Gastroesophageal sphincter (tissue), 4 donors: ENCODE results near the gene RPGR. TPM values are rescaled to one million over a fixed set of nuclear protein-coding genes. Genes with fewer than 3 reads are reported as not detected.

Experiments
- ATAC-seq: fragments of 150-250 bp; one replicate; pipeline ENCODE4 v1.9.1; 2016; ENCODE audit warnings: mild to moderate bottlenecking, moderate library complexity
- H3K27ac ChIP-seq, 4 donors: fragments of 200-600 bp; sonication (generic) in 3 of 4; 1 replicate in 3 of 4; 2 replicates in 1 of 4; pipeline ENCODE4 v1.5.1; 2016 to 2019
- H3K27me3 ChIP-seq: fragments of 200-600 bp; sonication (generic); one replicate; pipeline ENCODE4 v1.5.1; 2019
- H3K36me3 ChIP-seq, 2 donors: fragments of 200-600 bp; sonication (generic); one replicate each; pipeline ENCODE4 v1.5.1; 2019; ENCODE audit warnings: control low read depth in 1 of 2
- H3K4me1 ChIP-seq, 3 donors: fragments of 200-600 bp; sonication (generic); 1 replicate in 2 of 3; 2 replicates in 1 of 3; pipeline ENCODE4 v1.5.1; 2016 to 2019; ENCODE audit warnings: control low read depth in 2 of 3
- H3K4me3 ChIP-seq, 2 donors: fragments of 200-600 bp; sonication (generic); one replicate each; pipeline ENCODE4 v1.5.1; 2019; ENCODE audit warnings: mild to moderate bottlenecking in 1 of 2, moderate library complexity in 1 of 2
- H3K9me3 ChIP-seq, 3 donors: fragments of 200-600 bp; sonication (generic); one replicate each; pipeline ENCODE4 v1.5.1; 2017 to 2019; ENCODE audit warnings: control low read depth in 2 of 3
- CTCF ChIP-seq, 4 experiments: fragments of 200-600 bp in 2 of 4; fragments of 450-650 bp in 2 of 4; sonication (generic) in 1 of 4; IDR thresholded peaks; one replicate each; pipeline ENCODE4 v1.5.1; 2017 to 2019; ENCODE audit warnings: antibody characterized with exemption in 4 of 4, mild to moderate bottlenecking in 2 of 4, moderate library complexity in 2 of 4
- EP300 ChIP-seq: sonication (generic); formaldehyde crosslinking; IDR thresholded peaks from one replicate; pipeline ENCODE4 v1.6.1; 2017; ENCODE audit warnings: antibody characterized with exemption, mild to moderate bottlenecking
- POLR2A ChIP-seq, 2 donors: fragments of 450-650 bp; IDR thresholded peaks; one replicate each; pipeline ENCODE4 v1.6.1; 2017; ENCODE audit warnings: antibody characterized with exemption in 2 of 2, mild to moderate bottlenecking in 2 of 2, moderate library complexity in 1 of 2
- POLR2AphosphoS5 ChIP-seq: sonication (generic); formaldehyde crosslinking; IDR thresholded peaks from one replicate; pipeline ENCODE4 v1.6.1; 2017; ENCODE audit warnings: antibody characterized with exemption
- WGBS, 2 donors: methylation state at CpG; one replicate each; pipeline ENCODE4 v1.1.5; 2018; ENCODE audit warnings: low coverage in 1 of 2; 5-methylcytosine and 5-hydroxymethylcytosine counted together
- total RNA-seq, 4 donors: library from RNA; depleted of rRNA; stranded (reverse); fragments of >200 nt; gene quantifications; one replicate each; pipeline ENCODE4 v1.1.0, GENCODE V29; 2016

RPGR gene
- total RNA-seq, 4 donors from 2014 or later: 12.7 to 25.4 (median 20.0) TPM

GRCh38 chrX:38273453-38273852 lies 53.9 kb downstream of the RPGR start:
- TF ChIP-seq EP300: no peak
- TF ChIP-seq POLR2AphosphoS5: no peak
- TF ChIP-seq CTCF (IDR thresholded peaks at IDR 0.05): no peak
- TF ChIP-seq POLR2A (IDR thresholded peaks at IDR 0.05): no peak
- no peaks in the 10 kb centered on the region for H3K9me3 ChIP-seq
- no peak for ATAC-seq
- no peaks in the 10 kb centered on the region for H3K4me1 ChIP-seq
- H3K36me3 ChIP-seq: no peaks in the 10 kb centered on the region
- no peak overlapping the region for H3K27ac ChIP-seq
- WGBS, 2 donors: 50 to 73% methylated on average over 1 of the region's 1 CpG
- no peak overlapping the region for H3K4me3 ChIP-seq
- H3K27me3 ChIP-seq: no peaks in the 10 kb centered on the region

GRCh38 chrX:38271154-38271716 lies 56.1 kb downstream of the RPGR start:
- Histone ChIP-seq H3K27me3 (no peaks in the 10 kb centered on the region), H3K36me3 (no peaks in the 10 kb centered on the region), H3K27ac (no peak overlapping the region), H3K4me1 (no peaks in the 10 kb centered on the region), H3K9me3 (no peaks in the 10 kb centered on the region), H3K4me3 (no peak overlapping the region)
- ATAC-seq: no peak
- TF ChIP-seq POLR2A (IDR thresholded peaks at IDR 0.05) (no peak), EP300 (no peak), CTCF (IDR thresholded peaks at IDR 0.05) (no peak), POLR2AphosphoS5 (no peak)

GRCh38 chrX:38268011-38268410 lies 59.3 kb downstream of the RPGR start:
- Histone ChIP-seq H3K9me3 (no peaks in the 10 kb centered on the region), H3K4me3 (no peak overlapping the region), H3K36me3 (no peaks in the 10 kb centered on the region), H3K4me1 (no peaks in the 10 kb centered on the region), H3K27ac (no peak overlapping the region), H3K27me3 (no peaks in the 10 kb centered on the region)
- TF ChIP-seq EP300 (no peak), POLR2AphosphoS5 (no peak), POLR2A (IDR thresholded peaks at IDR 0.05) (no peak), CTCF (IDR thresholded peaks at IDR 0.05) (no peak)
- ATAC-seq: no peak
- WGBS, 2 donors: 56% methylated on average over 2 of the region's 3 CpGs; no CpG with 5 or more reads in 1 of the 2 donors

GRCh38 chrX:38262715-38263620 lies 64.3 kb downstream of the RPGR start:
- no peaks in the 10 kb centered on the region for H3K9me3 ChIP-seq
- no peaks in the 10 kb centered on the region for H3K4me1 ChIP-seq
- TF ChIP-seq CTCF (IDR thresholded peaks at IDR 0.05) (no peak), EP300 (no peak), POLR2A (IDR thresholded peaks at IDR 0.05) (no peak), POLR2AphosphoS5 (no peak)
- H3K27ac ChIP-seq: no peak overlapping the region
- H3K36me3 ChIP-seq: no peaks in the 10 kb centered on the region
- no peaks in the 10 kb centered on the region for H3K27me3 ChIP-seq
- H3K4me3 ChIP-seq: no peak overlapping the region
- WGBS, 2 donors: 55 to 74% methylated on average over 2 to 9 of the region's 9 CpGs
- ATAC-seq: no peak

- TF ChIP-seq CTCF (IDR thresholded peaks at IDR 0.05) (no peak), POLR2A (IDR thresholded peaks at IDR 0.05) (no peak), EP300 (no peak), POLR2AphosphoS5 (no peak)
- no peaks in the 10 kb centered on the region for H3K27me3 ChIP-seq
- H3K9me3 ChIP-seq: no peaks in the 10 kb centered on the region
- H3K27ac ChIP-seq: no peak overlapping the region
- no peaks in the 10 kb centered on the region for H3K4me1 ChIP-seq
- no peak overlapping the region for H3K4me3 ChIP-seq
- no peak for ATAC-seq
- 31 to 58% methylated on average over 4 of the region's 4 CpGs for WGBS, 2 donors
- H3K36me3 ChIP-seq: no peaks in the 10 kb centered on the region
Measured at GRCh38 chrX:38260231-38260630, 67.1 kb downstream of the RPGR start.
